Measurements from ENCODE around the gene RAD9A. TPM values are rescaled to one million over a fixed set of nuclear protein-coding genes. Genes with fewer than 3 reads are reported as not detected.

Gene RAD9A
- total and polyA plus RNA-seq, 9 of the 15 experiments (the other 6 are each of a cell fraction or from before 2014, with no cell fraction given): 1.4 to 41.2 (median 16.1) TPM

GRCh38 chr11:67401495-67402191, 9.9 kb downstream of the RAD9A start, which contains the start of gene PPP1CA (continued):
- no peak for TF ChIP-seq ZFPM2 (CRISPR knock-in tag; IDR thresholded peaks at IDR 0.05)
- no peak for TF ChIP-seq POLR3A (IDR thresholded peaks at IDR 0.05; ENCODE audit: borderline replicate concordance, extremely low read depth, insufficient read depth, insufficient read length)
- no peak for TF ChIP-seq ZNF668 (CRISPR knock-in tag; IDR thresholded peaks at IDR 0.05)
- peak; percentile 30; the same call in 1 of the 2 replicates for TF ChIP-seq E2F3 (CRISPR knock-in tag; IDR thresholded peaks at IDR 0.05)
- TF ChIP-seq ZNF512 (tag; IDR thresholded peaks at IDR 0.05): no peak
- TF ChIP-seq DEAF1 (CRISPR knock-in tag; IDR thresholded peaks at IDR 0.05): no peak
- peak; percentile 46; the same call in 1 of the 2 replicates for TF ChIP-seq CREB3L1 (IDR thresholded peaks at IDR 0.05; ENCODE audit: borderline replicate concordance, low read depth)
- no peak for TF ChIP-seq PPARD (CRISPR knock-in tag; IDR thresholded peaks at IDR 0.05)
- no peak for TF ChIP-seq COPS2 (conservative IDR thresholded peaks at IDR 0.05)
- TF ChIP-seq HIVEP1 (CRISPR knock-in tag; IDR thresholded peaks at IDR 0.05): no peak
- TF ChIP-seq TAF7 (tag; IDR thresholded peaks at IDR 0.05): no peak
- no peak for TF ChIP-seq MAFF (IDR thresholded peaks at IDR 0.05; ENCODE audit: low read length)
- TF ChIP-seq ETV1 (tag; conservative IDR thresholded peaks at IDR 0.05; ENCODE audit: low read depth): no peak; the same call in 1 of the 2 replicates
- peak; percentile 39 for TF ChIP-seq FUS (optimal IDR thresholded peaks at IDR 0.05; ENCODE audit: low read depth, low read length)
- peak; percentile 89; the same call in 1 of the 2 replicates for TF ChIP-seq PHF8 (IDR thresholded peaks at IDR 0.05; ENCODE audit: borderline replicate concordance, low read length)
- TF ChIP-seq SREBF1 (IDR thresholded peaks at IDR 0.05; ENCODE audit: borderline replicate concordance, low read depth, low read length): no peak
- no peak for TF ChIP-seq ZBTB26 (CRISPR knock-in tag; IDR thresholded peaks at IDR 0.05)
- peak in 1 of 3 experiments; percentile 90; a peak in 4 of 6 replicates for TF ChIP-seq ZBTB11 (CRISPR knock-in tag; IDR thresholded peaks at IDR 0.05)
